Measurements from ENCODE around the gene NT5DC1.

Gene NT5DC1

GRCh38 chr6:116196841-116197240 is 96.2 kb downstream of the NT5DC1 start:
- DNase-seq (ENCODE audit: low read depth), result no peak

- no peak for DNase-seq (ENCODE audit: low read depth)
Observed at GRCh38 chr6:116200619-116201249, 100.1 kb downstream of the NT5DC1 start.

- DNase-seq (ENCODE audit: low read depth), result no peak
Observed at GRCh38 chr6:116201538-116201937, 100.9 kb downstream of the NT5DC1 start.

- no peak for DNase-seq (ENCODE audit: low read depth)
Observed at GRCh38 chr6:116205281-116205680, 104.6 kb downstream of the NT5DC1 start.

GRCh38 chr6:116206231-116206903 is 105.7 kb downstream of the NT5DC1 start:
- no peak for DNase-seq (ENCODE audit: low read depth)

- no peak for DNase-seq (ENCODE audit: low read depth)
Observed at GRCh38 chr6:116208056-116208785, 107.6 kb downstream of the NT5DC1 start.

GRCh38 chr6:116210316-116210715 is 109.7 kb downstream of the NT5DC1 start:
- no peak for DNase-seq (ENCODE audit: low read depth)

- no peak for DNase-seq (ENCODE audit: low read depth)
Observed at GRCh38 chr6:116210750-116211425, 110.2 kb downstream of the NT5DC1 start.

GRCh38 chr6:116214681-116215080 is 114.0 kb downstream of the NT5DC1 start:
- DNase-seq (ENCODE audit: low read depth), result no peak

- no peak for DNase-seq (ENCODE audit: low read depth)
Observed at GRCh38 chr6:116215414-116215813, 114.8 kb downstream of the NT5DC1 start.

GRCh38 chr6:116217069-116217468 is 116.4 kb downstream of the NT5DC1 start:
- DNase-seq (ENCODE audit: low read depth), result no peak

- DNase-seq (ENCODE audit: low read depth), result no peak
Observed at GRCh38 chr6:116218172-116218633, 117.5 kb downstream of the NT5DC1 start.

- no peak for DNase-seq (ENCODE audit: low read depth)
Observed at GRCh38 chr6:116218866-116219265, 118.2 kb downstream of the NT5DC1 start.

GRCh38 chr6:116221067-116221466 is 120.4 kb downstream of the NT5DC1 start:
- no peak for DNase-seq (ENCODE audit: low read depth)

GRCh38 chr6:116221911-116222310 is 121.3 kb downstream of the NT5DC1 start:
- DNase-seq (ENCODE audit: low read depth), result no peak

- no peak for DNase-seq (ENCODE audit: low read depth)
Observed at GRCh38 chr6:116223355-116223754, 122.7 kb downstream of the NT5DC1 start.

- no peak for DNase-seq (ENCODE audit: low read depth)
Observed at GRCh38 chr6:116229287-116229913, 128.7 kb downstream of the NT5DC1 start.

- DNase-seq (ENCODE audit: low read depth), result no peak
Observed at GRCh38 chr6:116234689-116235088, 134.0 kb downstream of the NT5DC1 start.

- DNase-seq (ENCODE audit: low read depth), result no peak
Observed at GRCh38 chr6:116238083-116238482, 137.4 kb downstream of the NT5DC1 start.

- DNase-seq (ENCODE audit: low read depth), result no peak
Observed at GRCh38 chr6:116239256-116239655, 138.6 kb downstream of the NT5DC1 start.

- DNase-seq (ENCODE audit: low read depth), result no peak
Observed at GRCh38 chr6:116239856-116240255, 139.2 kb downstream of the NT5DC1 start.

GRCh38 chr6:116244284-116244683 is 143.6 kb downstream of the NT5DC1 start:
- no peak for DNase-seq (ENCODE audit: low read depth)

Measured in non-pigmented ciliary epithelial cell (primary cell).